ENCODE measurements around the gene NUDT8.
"Not testable (repeated sequence)": the region's sequence is repeated elsewhere in the genome, so short reads cannot be mapped to it uniquely, and the experiment has no call there.

NUDT8 gene

GRCh38 chr11:67638535-67639437 is 9.0 kb upstream of the NUDT8 start:
- no peak overlapping the region for H3K4me3 ChIP-seq (ENCODE audit: low read depth, low read length)
- no peak for TF ChIP-seq CTCF (IDR thresholded peaks at IDR 0.05; ENCODE audit: low read depth, low read length)

GRCh38 chr11:67637441-67637840 is 7.7 kb upstream of the NUDT8 start:
- H3K4me3 ChIP-seq (ENCODE audit: low read depth, low read length) = not testable (repeated sequence)

- no peak overlapping the region for H3K4me3 ChIP-seq (ENCODE audit: low read depth, low read length)
- no peak for TF ChIP-seq CTCF (IDR thresholded peaks at IDR 0.05; ENCODE audit: low read depth, low read length)
Observed at GRCh38 chr11:67636962-67637361, 7.2 kb upstream of the NUDT8 start.

GRCh38 chr11:67635231-67635521 is 5.4 kb upstream of the NUDT8 start:
- no peak for TF ChIP-seq CTCF (IDR thresholded peaks at IDR 0.05; ENCODE audit: low read depth, low read length)

GRCh38 chr11:67634366-67635230 is 4.9 kb upstream of the NUDT8 start:
- no peak for TF ChIP-seq CTCF (IDR thresholded peaks at IDR 0.05; ENCODE audit: low read depth, low read length)
- H3K4me3 ChIP-seq (ENCODE audit: low read depth, low read length) = no peak overlapping the region

More at GRCh38 chr11:67635231-67635521, 5.4 kb upstream of the NUDT8 start:
- no peak overlapping the region for H3K4me3 ChIP-seq (ENCODE audit: low read depth, low read length)

GRCh38 chr11:67633758-67634365 is 4.1 kb upstream of the NUDT8 start:
- no peak for TF ChIP-seq CTCF (IDR thresholded peaks at IDR 0.05; ENCODE audit: low read depth, low read length)
- no peak overlapping the region for H3K4me3 ChIP-seq (ENCODE audit: low read depth, low read length)

GRCh38 chr11:67632982-67633755 is 3.4 kb upstream of the NUDT8 start:
- no peak overlapping the region for H3K4me3 ChIP-seq (ENCODE audit: low read depth, low read length)
- no peak for TF ChIP-seq CTCF (IDR thresholded peaks at IDR 0.05; ENCODE audit: low read depth, low read length)

Data from WI38 (cell line).